Panc1 (cell line): ENCODE results near the gene CACNG3. TPM values are rescaled to one million over a fixed set of nuclear protein-coding genes. Genes with fewer than 3 reads are reported as not detected.

Experiments used
- ATAC-seq: fragments of 200-7000 bp; cut with Tn5 transposase; 2 replicates; pipeline ENCODE4 v1.9.1; 2020; ENCODE audit warnings: mild to moderate bottlenecking, moderate library complexity
- Bru-seq: library from RNA; stranded (reverse); fragments of 400-500 nt; gene quantifications from one replicate; lab custom pipeline; 2021; lab: Mats Ljungman, UMichigan
- BruChase-seq, 2 experiments: library from RNA; stranded (reverse); fragments of 400-500 nt; gene quantifications; one replicate each; lab custom pipeline; 2021; lab: Mats Ljungman, UMichigan
- BruUV-seq: library from RNA; stranded (reverse); fragments of 400-500 nt; replicated peaks from 2 replicates; lab custom pipeline; 2021; lab: Mats Ljungman, UMichigan
- CTCF ChIA-PET: fragments of 300-600 bp; sonication (Branson Sonifier 250); formaldehyde crosslinking; loops from one replicate; lab custom pipeline; 2022; ENCODE audit warnings: antibody characterized with exemption; lab: Charles Lee
- POLR2A ChIA-PET: fragments of 300-600 bp; sonication (Branson Sonifier 250); formaldehyde crosslinking; loops from one replicate; lab custom pipeline; 2022; ENCODE audit warnings: antibody characterized with exemption; lab: Charles Lee
- DNase-seq: peaks from one replicate; pipeline ENCODE4 v3.0.0-alpha.2; 2010; ENCODE audit warnings: low read depth, low spot score
- H3K27ac ChIP-seq: 2 replicates; pipeline ENCODE4 v1.5.1; 2011; ENCODE audit warnings: mild to moderate bottlenecking, low read length, inconsistent platforms
- H3K27me3 ChIP-seq: fragments of 200-500 bp; sonication (Bioruptor generic); 2 replicates; pipeline ENCODE4 v1.6.0; 2014; ENCODE audit warnings: low read length, inconsistent platforms; ENCODE audit not compliant: control insufficient read depth, insufficient read depth
- H3K36me3 ChIP-seq: fragments of 200-500 bp; sonication (Bioruptor generic); 2 replicates; pipeline ENCODE4 v1.5.1; 2014; ENCODE audit warnings: inconsistent platforms, mild to moderate bottlenecking, low read length, moderate library complexity; ENCODE audit not compliant: control insufficient read depth, insufficient read depth
- H3K4me1 ChIP-seq: 2 replicates; pipeline ENCODE4 v1.5.1; 2011; ENCODE audit warnings: inconsistent platforms, mild to moderate bottlenecking, low read length, moderate library complexity; ENCODE audit not compliant: control insufficient read depth, insufficient read depth
- H3K4me3 ChIP-seq, 2 experiments: 2 replicates each; pipeline ENCODE4 v1.5.1; 2011 to 2012; ENCODE audit warnings: low read depth in 2 of 2, low read length in 2 of 2, mild to moderate bottlenecking in 2 of 2, inconsistent platforms in 1 of 2, moderate library complexity in 1 of 2
- H3K9me3 ChIP-seq: fragments of 200-500 bp; sonication (Bioruptor generic); 2 replicates; pipeline ENCODE4 v1.5.1; 2014; ENCODE audit warnings: low read depth, mild to moderate bottlenecking, inconsistent platforms, low read length, moderate library complexity; ENCODE audit not compliant: control insufficient read depth, insufficient read depth
- CTCF ChIP-seq: fragments of 450-650 bp; IDR thresholded peaks from 2 replicates; pipeline ENCODE4 v1.5.1; 2017; ENCODE audit warnings: mild to moderate bottlenecking
- POLR2AphosphoS5 ChIP-seq: IDR thresholded peaks from 2 replicates; pipeline ENCODE4 v1.6.1; 2012; ENCODE audit warnings: mild to moderate bottlenecking, low read depth, low read length, moderate library complexity
- REST ChIP-seq, 2 experiments: IDR thresholded peaks; 2 replicates each; pipeline ENCODE4 v1.6.1; 2011 to 2012; ENCODE audit warnings: low read depth in 2 of 2, control low read depth in 1 of 2, low read length in 1 of 2, mild to moderate bottlenecking in 1 of 2, moderate library complexity in 1 of 2; ENCODE audit not compliant: insufficient read depth in 1 of 2
- SIN3A ChIP-seq: IDR thresholded peaks from 2 replicates; pipeline ENCODE4 v1.6.1; 2012; ENCODE audit warnings: low read depth, mild to moderate bottlenecking, low read length, moderate library complexity, borderline replicate concordance; ENCODE audit not compliant: insufficient read depth
- TCF7L2 ChIP-seq: IDR thresholded peaks from 2 replicates; pipeline ENCODE4 v1.6.1; 2011; ENCODE audit warnings: mild to moderate bottlenecking, low read depth, low read length, inconsistent platforms
- in situ Hi-C: cut with HindIII; loops from 2 replicates; pipeline ENCODE4 v1.10.0; 2016; ENCODE audit warnings: low sequenced_read_pairs, low pct_unique_long_range_greater_than_20kb
- intact Hi-C: fragments of 100-400 bp; cut with micrococcal nuclease; formaldehyde crosslinking; loops from one replicate; pipeline ENCODE4 v1.10.0; 2022; ENCODE audit not compliant: unreplicated experiment
- long read RNA-seq: library from polyadenylated mRNA; unstranded; transcript quantifications from one replicate; pipeline ENCODE4 v2.0.0, GENCODE V29; 2021; ENCODE audit not compliant: unreplicated experiment
- polyA plus RNA-seq: library from polyadenylated mRNA; unstranded; fragments of >200 nt; gene quantifications from one replicate; pipeline ENCODE4 v1.2.1, GENCODE V29; 2012; ENCODE audit warnings: missing spikeins; ENCODE audit not compliant: insufficient read length
- total RNA-seq: library from RNA; stranded (reverse); gene quantifications from one replicate; pipeline ENCODE4 v1.2.1, GENCODE V29; 2021; ENCODE audit not compliant: unreplicated experiment

Gene CACNG3
- total RNA-seq: not detected
- polyA plus RNA-seq: not detected
- percentile 1 among the genes with signal in this experiment for Bru-seq, nascent RNA
- percentile 1 among the genes with signal in this experiment for BruChase-seq, experiment 1, labeled RNA remaining after a 2-hour chase
- percentile 1 among the genes with signal in this experiment for BruChase-seq, experiment 2, labeled RNA remaining after a 6-hour chase
- long read RNA-seq: 0 reads

GRCh38 chr16:24255456-24256371 lies at the start of gene CACNG3:
TSS of gene CACNG3 (plus strand) at chr16:24256335. CDS start at chr16:24256755, 420 bp downstream.
- ATAC-seq (no peak), DNase-seq (no peak)
- no peak for TF ChIP-seq SIN3A
- peak; percentile 79 to 83 for TF ChIP-seq REST (IDR thresholded peaks at IDR 0.05; ENCODE audit: insufficient read depth in 1 of 2, low read depth in 2 of 2, low read length in 1 of 2)
- no peak within 1 kb of the TSS for H3K27ac ChIP-seq
- H3K4me3 ChIP-seq: no peak within 1 kb of the TSS
- H3K36me3 ChIP-seq: no peaks in the 10 kb centered on the region
- CTCF ChIA-PET: interaction anchor here (0.7 to 1.0 kb wide), 2 partner anchors 249 to 262 kb away, joined by 3 read pairs; no protein-coding TSS in a partner anchor
- no TSS peak for BruUV-seq
- no peaks in the 10 kb centered on the region for H3K4me1 ChIP-seq
- peaks cover 13% of the 10 kb centered on the region for H3K27me3 ChIP-seq
- in situ Hi-C loops: no loop called here
- H3K9me3 ChIP-seq: no peaks in the 10 kb centered on the region
- POLR2A ChIA-PET: no interaction called here
- intact Hi-C loops: loop anchor here (10.0 kb wide), 1 partner anchor 249 kb away; no protein-coding TSS in a partner anchor

GRCh38 chr16:24206926-24207325 lies 49.2 kb upstream of the CACNG3 start:
- in situ Hi-C loops (no loop called here), intact Hi-C loops (no loop called here)
- no peaks in the 10 kb centered on the region for H3K9me3 ChIP-seq
- DNase-seq (no peak), ATAC-seq (no peak)
- TF ChIP-seq SIN3A (no peak), TCF7L2 (no peak), CTCF (no peak), REST (IDR thresholded peaks at IDR 0.05; ENCODE audit: insufficient read depth in 1 of 2, low read depth in 2 of 2, low read length in 1 of 2) (no peak), POLR2AphosphoS5 (no peak)
- POLR2A ChIA-PET: no interaction called here
- H3K4me3 ChIP-seq: no peak overlapping the region
- CTCF ChIA-PET: no interaction called here
- H3K36me3 ChIP-seq: no peaks in the 10 kb centered on the region
- peaks cover 7% of the 10 kb centered on the region; the same call in 1 of the 2 replicates for H3K27me3 ChIP-seq
- H3K27ac ChIP-seq: no peak overlapping the region
- H3K4me1 ChIP-seq: no peaks in the 10 kb centered on the region
- no TSS peak for BruUV-seq
